Fibroblast of the aortic adventitia (primary cell): ENCODE results near the gene EEF2. TPM values are rescaled to one million over a fixed set of nuclear protein-coding genes. Genes with fewer than 3 reads are reported as not detected.
A peak's percentile ranks its signal among the peaks of the same experiment; 100 is the strongest.

Experiments
- DNase-seq: peaks from one replicate; pipeline ENCODE4 v3.0.0-alpha.2; 2010; ENCODE audit warnings: low read depth
- H3K4me3 ChIP-seq: 2 replicates; pipeline ENCODE4 v1.5.1; 2011; ENCODE audit warnings: low read depth, mild to moderate bottlenecking, control low read depth, low read length, moderate library complexity
- total RNA-seq: library from RNA; depleted of rRNA; stranded (reverse); fragments of >200 nt; gene quantifications from 2 replicates; pipeline ENCODE4 v1.2.3, GENCODE V29; 2012; ENCODE audit warnings: low replicate concordance
- TF ChIP-seq, protein P1 (sequence below): IDR thresholded peaks from 2 replicates; pipeline ENCODE4 v1.5.1; 2011; ENCODE audit warnings: mild to moderate bottlenecking, low read length, control low read depth, inconsistent platforms; ENCODE audit not compliant: insufficient read depth

The EEF2 gene
- total RNA-seq: 1,127 and 1,964 TPM in 2 replicates

DNA sequence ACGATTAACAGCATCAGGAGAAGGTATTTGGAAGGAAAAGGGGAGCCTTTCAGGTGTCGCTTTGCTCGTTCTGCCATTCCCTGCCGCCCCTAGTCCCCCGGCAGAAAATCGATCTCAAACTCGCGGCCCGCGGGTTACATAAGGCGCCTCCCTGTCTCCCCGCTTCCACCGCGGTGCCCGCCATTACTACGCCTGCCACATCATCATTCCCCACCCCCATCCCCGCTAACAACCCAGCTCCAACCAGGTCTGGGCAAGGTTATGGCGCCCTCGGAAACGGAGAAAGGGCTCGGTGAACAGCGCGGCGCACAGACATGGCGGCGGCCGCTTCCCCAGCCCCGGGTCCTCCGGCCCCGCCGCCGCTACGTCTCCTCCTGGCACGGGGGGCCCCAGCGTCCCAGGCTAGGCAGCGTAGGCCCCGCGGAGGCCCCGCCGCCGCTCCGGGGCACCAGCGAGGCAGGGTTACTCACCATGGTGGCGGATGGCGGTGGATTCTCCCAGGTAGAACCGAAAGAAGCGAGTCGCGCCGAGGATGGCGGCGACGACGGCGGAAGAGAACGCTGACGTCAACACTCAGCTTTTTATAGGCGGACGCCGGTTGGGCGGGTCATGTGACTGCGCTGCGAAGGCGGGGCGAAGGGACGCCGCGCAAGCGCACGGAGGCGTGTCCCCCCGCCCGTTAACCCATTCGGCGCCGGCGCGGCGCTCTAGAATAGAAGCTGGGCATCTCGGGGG is at the start of gene EEF2:
Gene EEF2 (minus strand): TSS at position 556 of the 735 bp plus-strand sequence. CDS start 83 bp downstream, at position 473.
- peak within 1 kb of the TSS; percentile 100 for H3K4me3 ChIP-seq
- DNase-seq: peak; percentile 92
- TF ChIP-seq, protein P1, sequence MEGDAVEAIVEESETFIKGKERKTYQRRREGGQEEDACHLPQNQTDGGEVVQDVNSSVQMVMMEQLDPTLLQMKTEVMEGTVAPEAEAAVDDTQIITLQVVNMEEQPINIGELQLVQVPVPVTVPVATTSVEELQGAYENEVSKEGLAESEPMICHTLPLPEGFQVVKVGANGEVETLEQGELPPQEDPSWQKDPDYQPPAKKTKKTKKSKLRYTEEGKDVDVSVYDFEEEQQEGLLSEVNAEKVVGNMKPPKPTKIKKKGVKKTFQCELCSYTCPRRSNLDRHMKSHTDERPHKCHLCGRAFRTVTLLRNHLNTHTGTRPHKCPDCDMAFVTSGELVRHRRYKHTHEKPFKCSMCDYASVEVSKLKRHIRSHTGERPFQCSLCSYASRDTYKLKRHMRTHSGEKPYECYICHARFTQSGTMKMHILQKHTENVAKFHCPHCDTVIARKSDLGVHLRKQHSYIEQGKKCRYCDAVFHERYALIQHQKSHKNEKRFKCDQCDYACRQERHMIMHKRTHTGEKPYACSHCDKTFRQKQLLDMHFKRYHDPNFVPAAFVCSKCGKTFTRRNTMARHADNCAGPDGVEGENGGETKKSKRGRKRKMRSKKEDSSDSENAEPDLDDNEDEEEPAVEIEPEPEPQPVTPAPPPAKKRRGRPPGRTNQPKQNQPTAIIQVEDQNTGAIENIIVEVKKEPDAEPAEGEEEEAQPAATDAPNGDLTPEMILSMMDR: no peak

DNA sequence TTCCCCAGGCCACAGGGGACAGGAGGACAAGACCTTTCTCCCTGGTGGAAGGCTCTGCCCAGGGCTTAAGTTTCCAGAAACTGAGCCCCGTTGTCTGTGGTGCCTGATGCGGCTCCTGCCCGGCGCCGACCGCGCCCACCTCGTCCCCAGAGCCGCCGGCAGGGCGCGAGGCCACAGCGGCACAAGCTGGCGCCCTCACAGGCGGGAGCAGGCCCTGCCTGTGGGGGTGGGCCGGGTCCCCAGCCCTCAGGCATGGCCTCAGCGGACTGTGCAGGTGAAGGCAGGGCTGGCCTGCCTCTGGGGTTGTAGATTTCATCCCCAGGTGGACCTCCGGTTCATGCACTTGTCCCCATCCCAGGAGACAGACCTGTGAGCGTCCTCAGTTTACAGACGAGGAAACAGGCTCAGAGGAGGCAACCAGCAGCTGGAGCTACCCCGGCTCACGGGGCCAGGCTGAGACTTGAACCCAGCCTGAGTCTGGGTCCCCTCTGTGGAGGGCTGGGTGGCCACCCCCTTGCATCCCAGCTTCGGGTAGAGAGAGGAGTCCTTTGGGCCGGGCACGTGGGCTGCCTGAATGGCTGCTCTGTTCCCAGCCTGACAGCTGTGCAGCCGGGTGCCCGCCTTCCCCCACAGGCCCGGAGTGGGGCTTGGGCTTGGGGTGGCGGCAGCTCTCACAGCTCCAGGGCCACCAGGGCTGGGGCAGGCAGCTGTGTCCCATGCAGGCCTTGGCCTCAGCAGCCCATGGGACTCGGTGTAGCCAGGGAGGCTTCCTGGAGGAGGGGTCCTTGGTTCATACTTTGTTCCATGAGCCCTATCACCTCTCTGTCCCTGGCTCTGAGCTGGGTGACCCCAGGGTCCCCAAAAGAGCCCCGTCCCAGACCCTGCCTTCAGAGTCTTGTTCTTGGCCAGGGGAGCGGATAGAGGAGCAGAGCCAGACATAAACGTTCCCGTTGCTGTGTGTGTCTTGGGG is 49.1 kb upstream of the EEF2 start:
- TF ChIP-seq, protein P1: no peak
- DNase-seq: no peak
- no peak overlapping the region for H3K4me3 ChIP-seq

DNA sequence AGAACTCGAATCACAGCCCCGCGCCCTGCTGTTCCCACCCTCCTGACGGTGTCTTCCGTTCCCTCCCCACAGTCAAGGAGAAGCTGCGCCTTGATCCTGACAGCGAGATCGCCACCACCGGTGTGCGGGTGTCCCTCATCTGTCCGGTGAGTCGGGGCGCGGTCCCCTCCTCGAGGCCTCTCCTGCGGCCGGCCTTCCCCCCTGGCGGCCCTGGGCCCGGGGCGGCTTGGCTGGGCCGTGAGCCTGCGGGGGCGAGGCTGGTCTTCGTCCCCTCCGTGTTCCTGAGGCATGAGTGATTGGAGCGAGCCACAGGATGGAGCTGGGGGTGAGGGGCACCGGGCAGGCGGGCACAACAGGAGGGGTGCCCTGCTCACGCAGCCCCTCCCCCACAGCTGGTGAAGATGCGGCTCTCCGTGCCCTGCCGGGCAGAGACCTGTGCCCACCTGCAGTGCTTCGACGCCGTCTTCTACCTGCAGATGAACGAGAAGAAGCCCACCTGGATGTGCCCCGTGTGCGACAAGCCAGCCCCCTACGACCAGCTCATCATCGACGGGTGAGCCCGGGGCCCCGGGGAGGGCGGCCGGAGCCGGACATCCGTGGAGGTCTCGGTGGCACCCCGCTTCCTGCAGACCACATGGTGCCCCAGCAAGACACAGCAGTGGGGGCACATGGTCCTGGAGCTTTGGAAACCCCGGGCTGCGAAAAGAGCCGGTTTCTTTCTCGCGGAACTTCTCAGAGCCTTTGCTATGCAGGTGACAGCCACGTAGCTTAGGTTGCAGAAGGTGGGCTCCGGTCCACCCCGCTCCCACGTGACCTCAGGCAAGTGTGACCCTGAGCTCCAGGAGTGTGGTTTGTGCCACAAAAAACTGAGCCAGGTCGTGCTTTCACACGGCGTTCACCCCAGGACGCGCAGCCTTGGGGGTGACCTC is 48.0 kb upstream of the EEF2 start:
- no peak for DNase-seq
- TF ChIP-seq, protein P1: no peak

DNA sequence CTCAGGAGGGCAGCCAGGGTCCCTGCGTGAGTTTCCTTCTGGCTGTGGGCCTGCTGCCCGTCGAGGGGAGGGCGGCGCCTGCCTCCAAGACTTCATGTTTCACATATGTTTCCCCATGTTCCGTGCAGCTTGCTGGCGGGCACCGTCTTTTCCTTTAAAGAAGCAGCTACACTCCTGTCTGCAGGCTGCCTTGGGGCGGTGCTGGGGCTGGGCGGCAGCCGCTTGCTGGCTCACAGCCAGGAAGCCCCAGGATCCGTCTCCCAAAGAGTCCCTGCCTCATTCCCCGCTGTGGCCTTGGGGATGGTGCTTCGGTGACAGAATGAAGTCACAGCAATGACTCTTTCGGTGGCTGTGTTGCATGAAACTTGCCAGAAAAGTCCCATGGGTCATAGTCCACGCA is 47.2 kb upstream of the EEF2 start:
- no peak for DNase-seq
- no peak overlapping the region for H3K4me3 ChIP-seq
- TF ChIP-seq, protein P1: no peak

More for the DNA sequence above, 48.0 kb upstream of the EEF2 start:
- no peak overlapping the region for H3K4me3 ChIP-seq

DNA sequence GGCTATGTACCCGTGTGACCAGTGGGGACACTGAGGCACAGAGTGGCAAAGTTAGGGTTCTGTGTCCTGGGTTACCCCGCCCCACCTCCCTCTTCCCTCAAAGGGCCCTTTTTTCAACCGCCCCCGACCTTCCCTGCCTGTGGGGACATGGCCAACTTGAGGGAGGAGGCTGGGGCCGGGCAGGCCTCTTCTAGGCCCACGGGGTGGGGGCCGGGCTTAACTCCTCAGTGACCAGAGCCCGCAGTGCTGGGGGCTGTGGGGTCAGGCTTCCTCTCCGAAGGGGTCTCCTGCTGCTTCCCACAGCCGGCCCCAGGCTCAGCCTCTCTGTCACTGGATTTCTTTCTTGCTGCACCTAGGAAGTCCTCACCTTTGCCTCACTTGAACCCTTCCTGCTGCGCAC is 46.2 kb upstream of the EEF2 start:
- no peak for DNase-seq
- TF ChIP-seq, protein P1: no peak

DNA sequence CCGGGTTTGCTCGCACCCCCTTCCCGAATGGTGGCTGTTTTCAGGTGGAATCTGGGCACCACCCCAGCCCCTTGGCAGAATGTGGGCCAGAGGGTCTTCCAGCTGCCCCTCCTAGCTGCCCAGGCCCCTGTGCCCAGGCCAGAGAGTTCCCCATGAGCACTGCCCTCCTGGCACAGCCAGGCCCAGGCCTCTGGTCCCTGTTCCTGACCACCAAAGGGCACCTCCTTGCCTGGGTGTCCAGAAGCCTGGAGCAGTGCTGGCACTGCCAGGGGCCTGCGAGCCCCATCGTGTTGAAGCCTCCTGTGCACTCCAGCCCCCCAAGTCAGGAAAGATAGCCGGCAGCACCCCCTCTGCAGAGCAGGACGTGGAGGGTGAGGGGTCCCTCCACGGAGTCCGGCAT is 45.7 kb upstream of the EEF2 start:
- H3K4me3 ChIP-seq: no peak overlapping the region
- TF ChIP-seq, protein P1: no peak
- DNase-seq: no peak

More for the DNA sequence above, 46.2 kb upstream of the EEF2 start:
- H3K4me3 ChIP-seq: no peak overlapping the region
